ENCODE measurements around the gene NDRG2.

Gene NDRG2

DNA sequence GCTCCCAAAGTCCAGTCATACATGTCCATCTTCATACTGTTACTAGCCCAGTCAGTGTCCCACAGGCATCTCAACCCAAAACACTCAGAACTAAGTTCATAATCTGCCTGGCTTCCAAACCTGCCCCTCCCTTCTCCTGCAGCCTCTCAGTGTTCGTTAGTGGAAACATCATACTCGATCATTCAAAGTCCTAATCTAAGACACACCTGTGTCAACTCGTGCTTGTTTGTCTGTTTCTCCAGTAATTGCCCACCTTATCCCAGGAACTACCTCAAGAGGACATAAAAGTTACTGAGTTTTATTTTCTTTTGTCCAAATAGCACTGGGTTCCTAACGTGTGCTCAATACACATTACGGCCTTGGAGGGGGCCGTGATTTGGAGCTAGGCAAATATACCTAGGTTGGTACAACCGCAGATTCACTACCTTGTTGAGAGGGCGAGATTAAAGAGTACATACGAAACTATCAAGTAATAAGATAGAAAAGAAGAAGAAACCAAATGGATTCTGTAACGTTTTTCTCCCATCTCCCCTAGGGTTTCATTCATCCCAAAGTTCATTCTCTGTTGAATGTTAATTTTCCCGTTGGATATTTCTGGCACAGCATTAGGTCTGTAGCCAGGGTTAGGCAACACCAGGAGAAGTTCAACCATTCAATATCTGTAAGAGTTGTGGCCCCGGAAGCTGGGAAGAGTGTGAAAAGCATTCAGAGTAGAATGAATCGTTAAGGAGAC is 35.9 kb upstream of the NDRG2 start:
- DNase-seq (ENCODE audit: extremely low read depth, low read depth), result no peak
- TF ChIP-seq, protein P1, sequence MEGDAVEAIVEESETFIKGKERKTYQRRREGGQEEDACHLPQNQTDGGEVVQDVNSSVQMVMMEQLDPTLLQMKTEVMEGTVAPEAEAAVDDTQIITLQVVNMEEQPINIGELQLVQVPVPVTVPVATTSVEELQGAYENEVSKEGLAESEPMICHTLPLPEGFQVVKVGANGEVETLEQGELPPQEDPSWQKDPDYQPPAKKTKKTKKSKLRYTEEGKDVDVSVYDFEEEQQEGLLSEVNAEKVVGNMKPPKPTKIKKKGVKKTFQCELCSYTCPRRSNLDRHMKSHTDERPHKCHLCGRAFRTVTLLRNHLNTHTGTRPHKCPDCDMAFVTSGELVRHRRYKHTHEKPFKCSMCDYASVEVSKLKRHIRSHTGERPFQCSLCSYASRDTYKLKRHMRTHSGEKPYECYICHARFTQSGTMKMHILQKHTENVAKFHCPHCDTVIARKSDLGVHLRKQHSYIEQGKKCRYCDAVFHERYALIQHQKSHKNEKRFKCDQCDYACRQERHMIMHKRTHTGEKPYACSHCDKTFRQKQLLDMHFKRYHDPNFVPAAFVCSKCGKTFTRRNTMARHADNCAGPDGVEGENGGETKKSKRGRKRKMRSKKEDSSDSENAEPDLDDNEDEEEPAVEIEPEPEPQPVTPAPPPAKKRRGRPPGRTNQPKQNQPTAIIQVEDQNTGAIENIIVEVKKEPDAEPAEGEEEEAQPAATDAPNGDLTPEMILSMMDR (IDR thresholded peaks at IDR 0.05; ENCODE audit: low read depth, low read length), result no peak

GRCh38 chr14:21059842-21060613 is 35.2 kb upstream of the NDRG2 start:
- TF ChIP-seq, protein P1 (IDR thresholded peaks at IDR 0.05; ENCODE audit: low read depth, low read length), result no peak
- DNase-seq (ENCODE audit: extremely low read depth, low read depth), result no peak

- DNase-seq (ENCODE audit: extremely low read depth, low read depth), result no peak
- TF ChIP-seq, protein P1 (IDR thresholded peaks at IDR 0.05; ENCODE audit: low read depth, low read length), result no peak
Measured at GRCh38 chr14:21058903-21059302, 34.0 kb upstream of the NDRG2 start.

- TF ChIP-seq, protein P1 (IDR thresholded peaks at IDR 0.05; ENCODE audit: low read depth, low read length), result peak; percentile 8
- DNase-seq (ENCODE audit: extremely low read depth, low read depth), result no peak
Measured at GRCh38 chr14:21057803-21058675, 33.2 kb upstream of the NDRG2 start, which contains the start of gene RNASE8. Gene RNASE8, plus strand, starts transcription at chr14:21057822. Its CDS starts 71 bp downstream, at chr14:21057893.

DNA sequence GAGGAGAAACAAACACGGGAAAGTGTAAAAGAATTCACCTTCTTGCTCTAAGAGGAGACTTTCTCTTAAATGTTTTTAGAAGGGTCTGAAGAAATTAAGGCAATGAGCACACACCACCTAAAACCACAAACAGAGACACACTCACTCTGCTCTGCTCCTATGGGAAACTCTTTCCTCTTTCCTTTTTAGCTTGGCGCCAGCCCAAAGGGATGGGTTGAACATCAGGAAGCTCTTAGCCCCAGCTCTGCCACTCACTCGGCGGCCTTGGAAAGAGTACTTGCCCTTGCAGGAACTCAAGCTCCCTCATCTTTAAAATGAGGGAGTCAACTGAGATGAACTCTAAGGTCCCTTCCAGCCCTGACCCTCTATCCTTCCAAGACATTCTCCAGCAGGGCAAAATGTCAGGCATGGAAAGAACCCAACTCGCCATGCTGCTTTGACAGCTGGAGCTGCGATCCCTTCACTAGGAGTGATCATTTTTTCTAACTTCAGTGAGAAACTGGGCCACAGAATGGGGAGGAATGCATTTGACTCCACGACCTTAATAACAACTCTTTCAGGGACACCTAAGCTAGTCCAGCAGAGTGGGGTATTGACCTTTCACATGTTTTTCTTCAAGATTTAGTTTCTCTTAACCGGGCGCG is 31.8 kb upstream of the NDRG2 start:
- TF ChIP-seq, protein P1 (IDR thresholded peaks at IDR 0.05; ENCODE audit: low read depth, low read length), result no peak
- DNase-seq (ENCODE audit: extremely low read depth, low read depth), result no peak

- TF ChIP-seq, protein P1 (IDR thresholded peaks at IDR 0.05; ENCODE audit: low read depth, low read length), result no peak
- DNase-seq (ENCODE audit: extremely low read depth, low read depth), result no peak
Measured at GRCh38 chr14:21055432-21056117, 30.7 kb upstream of the NDRG2 start.

All from AG09319 (cell line).